HG03439 (cell line): ENCODE data around the gene AADAT.

ENCODE experiments used
- ATAC-seq: cut with Tn5 transposase; IDR thresholded peaks from one replicate; pipeline ENCODE4 v1.9.1; 2021; ENCODE audit warnings: mild to moderate bottlenecking, moderate library complexity; ENCODE audit not compliant: unreplicated experiment

AADAT gene

DNA sequence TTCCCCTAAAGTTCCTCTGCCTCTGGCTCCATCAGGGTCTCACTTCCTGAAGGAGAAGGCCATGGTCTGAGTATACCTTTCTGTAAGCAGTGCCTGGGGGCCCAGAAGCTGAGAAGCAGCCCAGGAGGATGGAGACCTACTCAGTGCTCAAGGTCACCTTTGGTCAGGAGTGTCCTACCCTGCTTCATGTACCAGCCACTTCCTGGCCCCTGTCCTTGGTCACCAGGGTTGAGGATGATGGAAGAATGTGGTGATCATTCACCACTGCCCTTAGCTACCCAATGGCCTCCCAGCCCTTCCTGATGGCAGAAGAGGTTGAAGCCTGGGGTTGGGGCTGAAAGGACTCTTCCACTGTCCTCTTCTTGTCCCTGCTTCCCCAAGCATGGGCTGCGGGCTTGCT is 54.5 kb downstream of the AADAT start:
- ATAC-seq: no peak

GRCh38 chr4:170033999-170034398 is 55.8 kb downstream of the AADAT start:
- no peak for ATAC-seq

DNA sequence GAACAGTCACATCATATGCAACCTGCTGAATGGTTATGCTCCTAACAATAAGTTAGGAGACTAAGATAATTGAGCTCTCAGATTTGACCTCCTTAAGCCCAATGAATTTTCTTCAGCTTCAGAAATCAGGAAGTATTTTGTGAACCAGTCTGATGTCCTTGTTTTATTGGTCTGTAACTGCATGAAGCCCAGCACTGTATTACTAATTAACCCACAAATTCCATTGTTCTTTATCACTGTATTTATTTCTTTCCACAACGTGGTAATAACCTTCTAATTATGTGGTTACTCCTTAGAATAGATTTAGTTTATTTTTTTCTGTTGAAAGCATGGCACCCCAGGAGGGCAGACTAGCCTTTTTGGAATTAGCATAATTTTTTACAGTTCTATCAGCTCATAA is 59.6 kb downstream of the AADAT start:
- ATAC-seq: no peak

DNA sequence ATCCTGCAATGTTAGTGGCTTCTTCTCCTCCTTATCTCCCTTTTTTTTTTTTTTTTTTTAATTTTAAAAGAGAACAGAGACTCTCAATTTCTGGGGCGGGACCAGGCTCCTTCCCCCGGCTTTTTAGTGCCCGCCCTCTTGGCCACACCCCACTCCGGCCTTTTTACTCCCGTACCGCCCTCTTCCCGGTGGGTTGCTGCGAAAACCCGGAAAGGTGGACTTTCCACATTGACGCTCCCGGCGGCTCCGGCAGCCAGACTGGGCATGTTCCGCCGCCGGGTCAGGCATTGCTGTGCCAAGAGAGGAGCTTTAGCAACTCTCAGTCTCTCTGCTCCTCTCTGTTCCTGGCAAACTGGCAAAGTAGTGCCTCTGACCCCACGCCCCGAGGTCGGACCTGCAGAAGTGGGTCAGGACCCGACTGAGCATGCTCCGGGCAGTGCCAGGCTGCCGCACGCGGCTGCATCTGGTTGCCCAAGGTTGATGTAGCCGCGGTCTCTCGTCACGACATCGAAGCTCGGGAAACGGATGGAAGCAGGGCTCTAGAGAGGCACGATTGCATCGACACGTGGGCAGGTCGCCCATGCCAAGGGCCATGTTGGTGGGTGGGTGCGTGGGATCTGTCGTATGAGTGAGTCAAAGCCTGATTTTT is 62.5 kb downstream of the AADAT start:
- peak; percentile 78 for ATAC-seq

GRCh38 chr4:170026253-170027021 is 63.3 kb downstream of the AADAT start, which contains the start of gene MFAP3L:
MFAP3L (minus strand) TSS chr4:170026395; CDS start chr4:170005877, 20,518 bp downstream.
- ATAC-seq: peak; percentile 83

- ATAC-seq: no peak
Observed at GRCh38 chr4:170025523-170026252, 64.1 kb downstream of the AADAT start.

DNA sequence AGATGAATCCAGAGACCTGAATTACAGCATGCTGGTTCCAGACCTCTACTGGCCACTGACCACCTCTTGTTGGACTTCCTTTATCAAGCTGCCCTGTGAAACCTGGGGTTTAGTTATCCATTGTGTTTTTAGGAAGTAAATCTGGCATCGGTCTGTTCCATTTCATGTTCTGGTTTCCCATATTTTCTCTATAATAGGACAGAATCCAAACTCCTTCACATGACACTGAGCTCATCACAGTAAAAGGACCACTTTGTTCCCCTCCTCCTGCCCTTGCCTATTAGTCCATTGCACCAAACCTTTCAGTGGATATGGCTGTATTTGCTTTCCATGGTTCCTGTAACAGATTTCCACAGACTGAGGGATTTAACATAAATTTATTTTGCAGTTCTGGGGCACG is 67.5 kb downstream of the AADAT start:
- no peak for ATAC-seq

DNA sequence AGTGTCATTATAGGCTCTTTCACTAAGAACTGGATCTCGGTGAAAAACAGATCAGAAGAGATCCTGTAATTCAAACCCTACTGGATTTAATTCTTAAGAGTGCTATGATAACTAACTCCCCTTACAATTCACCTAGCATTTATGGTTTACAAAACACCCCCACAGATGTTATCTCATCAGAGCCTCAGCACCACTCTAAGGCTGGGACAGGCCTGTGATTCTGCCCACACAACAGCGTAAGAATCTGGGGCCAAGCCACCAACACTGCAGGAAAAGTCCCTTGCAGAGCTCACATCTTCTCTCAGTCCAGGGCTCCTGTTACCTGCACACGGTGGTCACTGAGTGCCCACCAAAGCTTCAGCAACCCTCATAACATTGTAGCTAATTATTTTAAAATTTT is 72.5 kb downstream of the AADAT start:
- no peak for ATAC-seq

GRCh38 chr4:170015285-170015684 is 74.5 kb downstream of the AADAT start:
- ATAC-seq: no peak

DNA sequence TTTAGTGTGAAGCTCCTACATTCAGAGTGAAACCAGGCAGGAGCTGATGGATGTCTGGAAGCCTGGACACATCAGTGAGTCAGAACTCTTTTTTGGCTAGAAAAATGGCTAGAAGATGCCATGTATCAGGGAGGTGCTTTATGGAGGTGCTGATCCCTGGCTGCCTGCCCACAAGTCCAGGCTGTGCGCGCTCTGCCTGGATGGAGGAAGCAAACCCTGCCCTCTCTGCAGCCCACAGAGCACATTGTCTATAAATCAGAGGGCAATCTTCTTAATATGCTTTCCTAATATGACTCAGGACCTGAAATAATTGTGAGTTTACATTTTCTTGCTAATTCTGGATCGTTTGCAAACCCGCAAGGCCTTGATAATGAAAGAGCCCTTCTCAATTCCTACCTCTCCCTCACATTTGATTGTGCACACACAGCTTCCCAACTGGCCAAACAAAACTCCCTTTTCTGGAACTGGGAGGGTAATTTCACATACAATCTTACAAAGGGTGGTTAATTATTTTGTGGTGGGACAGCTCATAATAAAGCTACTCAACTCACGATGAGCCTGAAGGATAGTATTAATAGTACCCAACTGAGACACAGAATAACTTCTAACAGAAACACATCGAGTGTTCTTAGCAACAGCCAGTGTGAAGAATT is 75.3 kb downstream of the AADAT start:
- no peak for ATAC-seq

DNA sequence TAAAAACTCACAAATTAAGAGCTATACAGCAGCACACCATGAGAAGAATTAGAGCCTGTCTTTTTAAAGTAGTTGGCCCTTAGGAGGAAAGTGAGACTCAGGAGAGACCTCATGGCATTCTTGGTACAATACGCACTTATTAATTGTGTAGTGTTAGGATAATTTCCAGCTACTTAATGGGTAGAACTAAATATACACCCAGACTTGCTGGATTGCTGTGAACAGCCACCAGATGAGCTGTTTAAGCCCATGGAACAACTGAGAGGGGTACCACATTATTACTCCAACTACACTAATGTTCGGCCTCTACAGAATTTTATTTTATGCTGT is 77.2 kb downstream of the AADAT start:
- no peak for ATAC-seq

- no peak for ATAC-seq
Observed at GRCh38 chr4:170011921-170012628, 77.7 kb downstream of the AADAT start.
